ENCODE measurements around the gene FAM216B. TPM values are rescaled to one million over a fixed set of nuclear protein-coding genes. Genes with fewer than 3 reads are reported as not detected.
A peak's percentile ranks its signal among the peaks of the same experiment; 100 is the strongest.

Gene FAM216B
- total RNA-seq = not detected
- long read RNA-seq = 0 reads

- Histone ChIP-seq H3K4me3 (no peak within 1 kb of the TSS), H3K4me1 (no peaks in the 10 kb centered on the region), H3K36me3 (no peaks in the 10 kb centered on the region), H3K27ac (no peak within 1 kb of the TSS), H3K27me3 (no peaks in the 10 kb centered on the region), H3K9me3 (no peaks in the 10 kb centered on the region)
- intact Hi-C loops (cut with DNase I) = no loop called here
- no peak for TF ChIP-seq POLR2A (IDR thresholded peaks at IDR 0.05)
- 70% methylated on average over 3 of the region's 3 CpGs for WGBS (ENCODE audit: insufficient coverage, low coverage, low lambda C conversion rate, missing lambda C conversion rate)
- DNase-seq (no peak), ATAC-seq (no peak)
Measured at GRCh38 chr13:42781352-42781751, at the start of gene FAM216B. TSS of gene FAM216B (plus strand) at chr13:42781584. CDS start at chr13:42784068, 2,484 bp downstream.

- TF ChIP-seq POLR2A (IDR thresholded peaks at IDR 0.05) = no peak
- TF ChIP-seq CTCF (IDR thresholded peaks at IDR 0.05) = no peak
Measured at GRCh38 chr13:42732073-42732472, 49.3 kb upstream of the FAM216B start.

GRCh38 chr13:42733046-42733445, 48.3 kb upstream of the FAM216B start:
- Histone ChIP-seq H3K9me3 (no peaks in the 10 kb centered on the region), H3K27me3 (no peaks in the 10 kb centered on the region), H3K36me3 (no peaks in the 10 kb centered on the region), H3K4me3 (no peak overlapping the region), H3K4me1 (no peaks in the 10 kb centered on the region), H3K27ac (no peak overlapping the region)
- no peak for ATAC-seq
- no peak for TF ChIP-seq POLR2A (IDR thresholded peaks at IDR 0.05)
- no peak for TF ChIP-seq CTCF (IDR thresholded peaks at IDR 0.05)
- WGBS (ENCODE audit: insufficient coverage, low coverage, low lambda C conversion rate, missing lambda C conversion rate) = 84% methylated on average over 2 of the region's 2 CpGs
- intact Hi-C loops (cut with DNase I) = no loop called here
- no peak for DNase-seq

More at GRCh38 chr13:42732073-42732472, 49.3 kb upstream of the FAM216B start:
- no peaks in the 10 kb centered on the region for H3K27me3 ChIP-seq
- no peak for ATAC-seq
- DNase-seq = no peak
- H3K9me3 ChIP-seq = no peaks in the 10 kb centered on the region
- H3K36me3 ChIP-seq = no peaks in the 10 kb centered on the region
- intact Hi-C loops (cut with DNase I) = no loop called here
- no peak overlapping the region for H3K27ac ChIP-seq
- H3K4me3 ChIP-seq = no peak overlapping the region
- no peaks in the 10 kb centered on the region for H3K4me1 ChIP-seq

- H3K27ac ChIP-seq = no peak overlapping the region
- H3K4me3 ChIP-seq = no peak overlapping the region
- intact Hi-C loops (cut with DNase I) = no loop called here
- no peaks in the 10 kb centered on the region for H3K36me3 ChIP-seq
- no peaks in the 10 kb centered on the region for H3K9me3 ChIP-seq
- no peaks in the 10 kb centered on the region for H3K4me1 ChIP-seq
- no peaks in the 10 kb centered on the region for H3K27me3 ChIP-seq
- WGBS (ENCODE audit: insufficient coverage, low coverage, low lambda C conversion rate, missing lambda C conversion rate) = 64% methylated on average over 1 of the region's 3 CpGs
- TF ChIP-seq POLR2A (IDR thresholded peaks at IDR 0.05) (no peak), CTCF (IDR thresholded peaks at IDR 0.05) (no peak)
- DNase-seq (no peak), ATAC-seq (no peak)
Measured at GRCh38 chr13:42735010-42735409, 46.4 kb upstream of the FAM216B start.

- Histone ChIP-seq H3K36me3 (no peaks in the 10 kb centered on the region), H3K27ac (no peak overlapping the region), H3K9me3 (no peaks in the 10 kb centered on the region), H3K4me1 (no peaks in the 10 kb centered on the region), H3K4me3 (no peak overlapping the region), H3K27me3 (no peaks in the 10 kb centered on the region)
- DNase-seq = peak in 1 of 3 donors; percentile 30
- 64% methylated on average over 1 of the region's 1 CpG for WGBS (ENCODE audit: insufficient coverage, low coverage, low lambda C conversion rate, missing lambda C conversion rate)
- intact Hi-C loops (cut with DNase I) = no loop called here
- no peak for ATAC-seq
- TF ChIP-seq POLR2A (IDR thresholded peaks at IDR 0.05) = no peak
- TF ChIP-seq CTCF (IDR thresholded peaks at IDR 0.05) = no peak
Measured at GRCh38 chr13:42740753-42741152, 40.6 kb upstream of the FAM216B start.
